ENCODE results near the gene PROX1. TPM values are rescaled to one million over a fixed set of nuclear protein-coding genes. Genes with fewer than 3 reads are reported as not detected.

The PROX1 gene
- total and polyA plus RNA-seq, 2 of the 8 experiments (the other 6 are each of a cell fraction or from before 2014, with no cell fraction given): 0.30 to 2.0 TPM

- Histone ChIP-seq H3K56ac (replicated peaks; ENCODE audit: insufficient read length, low read depth, low read length) (no peak overlapping the region), H2BK120ac (replicated peaks; ENCODE audit: low read depth, low read length) (no peak overlapping the region), H3K27me3 (replicated peaks in 1 of 4; ENCODE audit: control insufficient read depth in 3 of 4, extremely low read depth in 1 of 4, insufficient read depth in 3 of 4, low read length in 3 of 4) (no peaks in the 10 kb centered on the region), H3K9me3 (ENCODE audit: insufficient read depth in 2 of 2, low read depth in 1 of 2, low read length in 1 of 2) (no peaks in the 10 kb centered on the region), H3K4me2 (ENCODE audit: insufficient read depth in 1 of 2, low read depth in 2 of 2, low read length in 2 of 2) (no peak overlapping the region), H4K8ac (ENCODE audit: extremely low read depth, insufficient read depth, low read length) (no peak overlapping the region), H4K5ac (ENCODE audit: insufficient read length, low read depth, low read length) (no peak overlapping the region), H3K9ac (replicated peaks in 1 of 4; ENCODE audit: extremely low read depth in 1 of 4, low read depth in 3 of 4, low read length in 3 of 4) (no peak overlapping the region), H3K79me1 (ENCODE audit: low read depth, low read length) (no peaks in the 10 kb centered on the region), H3K4me1 (replicated peaks in 1 of 4; ENCODE audit: control insufficient read depth in 3 of 4, insufficient read depth in 4 of 4, low read length in 3 of 4) (no peaks in the 10 kb centered on the region), H3K27ac (ENCODE audit: low read depth, low read length) (no peak overlapping the region), H4K20me1 (replicated peaks in 1 of 2; ENCODE audit: control insufficient read depth in 1 of 2, insufficient read depth in 2 of 2, low read length in 2 of 2) (no peaks in the 10 kb centered on the region), H3K23me2 (ENCODE audit: low read depth, low read length) (no peaks in the 10 kb centered on the region), H3K4ac (replicated peaks; ENCODE audit: insufficient read length, low read depth, low read length) (no peak overlapping the region), H3K14ac (ENCODE audit: insufficient read length) (no peak overlapping the region), H3K36me3 (ENCODE audit: control insufficient read depth in 2 of 4, insufficient read depth in 4 of 4, low read length in 3 of 4) (no peaks in the 10 kb centered on the region), H2AFZ (ENCODE audit: low read length) (no peak overlapping the region), H3K79me2 (ENCODE audit: control insufficient read depth in 1 of 2, insufficient read depth in 2 of 2, low read length in 2 of 2) (no peaks in the 10 kb centered on the region), H2BK12ac (ENCODE audit: low read depth, low read length) (no peak overlapping the region), H2BK15ac (ENCODE audit: low read length) (no peak overlapping the region), H2BK20ac (ENCODE audit: low read length) (no peak overlapping the region), H2AK5ac (ENCODE audit: low read depth, low read length) (no peak overlapping the region), H3K4me3 (ENCODE audit: extremely low read depth in 1 of 4, insufficient read depth in 2 of 4, low read depth in 3 of 4, low read length in 4 of 4) (no peak overlapping the region), H3K18ac (ENCODE audit: extremely low read depth, low read length) (no peak overlapping the region), H3K23ac (ENCODE audit: insufficient read length) (no peak overlapping the region), H4K91ac (replicated peaks; ENCODE audit: insufficient read length, low read length) (no peak overlapping the region), H2BK5ac (ENCODE audit: low read depth, low read length) (no peak overlapping the region)
- peak; percentile 52 for FAIRE-seq
- ChIA-PET POLR2A (ENCODE audit: partially characterized antibody) (no interaction called here), CTCF (ENCODE audit: partially characterized antibody) (interaction anchor here (1.3 kb wide), 1 partner anchor 165 kb away, joined by 3 read pairs; no protein-coding TSS in a partner anchor)
- no peak for DNase-seq (ENCODE audit: low read depth in 1 of 2, low spot score in 2 of 2)
- 95% methylated on average over 2 of the region's 2 CpGs; no CpG with 5 or more reads in 1 of the 2 experiments for WGBS, 2 experiments (ENCODE audit: extremely low coverage in 1 of 2, insufficient coverage in 1 of 2, insufficient read length in 1 of 2, insufficient replicate concordance in 2 of 2, low coverage in 1 of 2, low lambda C conversion rate in 2 of 2, missing lambda C conversion rate in 1 of 2)
- no peak for TF ChIP-seq ZNF274 (IDR thresholded peaks at IDR 0.05; ENCODE audit: borderline replicate concordance, extremely low read depth, low read length)
Measured at GRCh38 chr1:213958346-213958745, 29.4 kb upstream of the PROX1 start.
